Activated CD4-positive, alpha-beta memory T cell treated with anti-CD3 and anti-CD28 coated beads for 36 hours (primary cell): ENCODE data around the gene PAPOLB. TPM values are rescaled to one million over a fixed set of nuclear protein-coding genes. Genes with fewer than 3 reads are reported as not detected.

Experiments
- CTCF ChIA-PET: fragments of 350-600 bp; sonication (Branson Sonifier 250); formaldehyde crosslinking; loops from one replicate; lab custom pipeline; 2021; ENCODE audit warnings: antibody characterized with exemption, inconsistent platforms; lab: Charles Lee
- POLR2A ChIA-PET: fragments of 350-600 bp; sonication (Branson Sonifier 250); formaldehyde crosslinking; loops from one replicate; lab custom pipeline; 2021; ENCODE audit warnings: antibody characterized with exemption; lab: Charles Lee
- DNase-seq: peaks from one replicate; pipeline ENCODE4 v3.0.0-alpha.2; 2020
- H3K27ac Mint-ChIP-seq: one replicate; pipeline ENCODE4 v1.8.0; 2021; ENCODE audit warnings: mixed read lengths
- H3K27me3 Mint-ChIP-seq: one replicate; pipeline ENCODE4 v1.8.0; 2021; ENCODE audit warnings: mixed read lengths
- H3K36me3 Mint-ChIP-seq: one replicate; pipeline ENCODE4 v1.8.0; 2021; ENCODE audit warnings: mixed read lengths
- H3K4me1 Mint-ChIP-seq: one replicate; pipeline ENCODE4 v1.8.0; 2021; ENCODE audit warnings: low read depth, mixed read lengths
- H3K4me3 Mint-ChIP-seq: one replicate; pipeline ENCODE4 v1.8.0; 2021; ENCODE audit warnings: mild to moderate bottlenecking, mixed read lengths
- H3K9me3 Mint-ChIP-seq: one replicate; pipeline ENCODE4 v1.8.0; 2021; ENCODE audit warnings: mixed read lengths
- intact Hi-C: fragments of 100-400 bp; cut with micrococcal nuclease; formaldehyde crosslinking; loops from one replicate; pipeline ENCODE4 v1.15.1; 2023
- total RNA-seq, 2 experiments: library from RNA; stranded (reverse); gene quantifications; one replicate each; pipeline ENCODE4 v1.2.3, GENCODE V29; 2021

The PAPOLB gene
- total RNA-seq, 2 experiments from 2014 or later, result not detected

- Mint-ChIP-seq H3K4me1 (peaks cover 3% of the 10 kb centered on the region), H3K27ac (no peak overlapping the region), H3K9me3 (peaks cover 4% of the 10 kb centered on the region), H3K36me3 (no peaks in the 10 kb centered on the region), H3K27me3 (peaks cover 13% of the 10 kb centered on the region), H3K4me3 (no peak overlapping the region)
- DNase-seq, result no peak
- POLR2A ChIA-PET, result no interaction called here
- CTCF ChIA-PET, result no interaction called here
- intact Hi-C loops, result no loop called here
Observed at GRCh38 chr7:4854916-4855315, 6.9 kb downstream of the PAPOLB start.

GRCh38 chr7:4851459-4852422 is 10.1 kb downstream of the PAPOLB start:
- H3K27ac Mint-ChIP-seq, result no peak overlapping the region
- no peak overlapping the region for H3K4me3 Mint-ChIP-seq
- ChIA-PET CTCF (no interaction called here), POLR2A (no interaction called here)
- H3K36me3 Mint-ChIP-seq, result no peaks in the 10 kb centered on the region
- no peak for DNase-seq
- intact Hi-C loops, result no loop called here
- no peaks in the 10 kb centered on the region for H3K27me3 Mint-ChIP-seq
- peaks cover 4% of the 10 kb centered on the region for H3K9me3 Mint-ChIP-seq
- peaks cover 3% of the 10 kb centered on the region for H3K4me1 Mint-ChIP-seq

GRCh38 chr7:4850262-4850795 is 11.5 kb downstream of the PAPOLB start:
- Mint-ChIP-seq H3K4me1 (peaks cover 3% of the 10 kb centered on the region), H3K9me3 (peaks cover 4% of the 10 kb centered on the region), H3K4me3 (no peak overlapping the region), H3K27me3 (peaks cover 1% of the 10 kb centered on the region), H3K27ac (no peak overlapping the region), H3K36me3 (no peaks in the 10 kb centered on the region)
- POLR2A ChIA-PET, result no interaction called here
- no peak for DNase-seq
- CTCF ChIA-PET, result interaction anchor here (0.7 to 1.3 kb wide), 3 partner anchors 33 to 236 kb away, joined by 3 to 4 read pairs (median 3); partner anchors contain the start of gene RADIL
- intact Hi-C loops, result no loop called here

- intact Hi-C loops, result loop anchor here (1.0 kb wide), 1 partner anchor 34 kb away; the partner anchor contains the start of gene RADIL
- Mint-ChIP-seq H3K4me3 (no peak overlapping the region), H3K36me3 (no peaks in the 10 kb centered on the region), H3K4me1 (peaks cover 3% of the 10 kb centered on the region), H3K27me3 (peaks cover 2% of the 10 kb centered on the region), H3K27ac (no peak overlapping the region), H3K9me3 (peaks cover 4% of the 10 kb centered on the region)
- peak; percentile 37 for DNase-seq
- CTCF ChIA-PET, result interaction anchor here (0.7 to 1.3 kb wide), 3 partner anchors 35 to 235 kb away, joined by 3 to 5 read pairs (median 3); partner anchors contain the start of gene RADIL
- POLR2A ChIA-PET, result no interaction called here
Observed at GRCh38 chr7:4849390-4849789, 12.4 kb downstream of the PAPOLB start.

- POLR2A ChIA-PET, result no interaction called here
- CTCF ChIA-PET, result interaction anchor here (0.7 kb wide), 1 partner anchor 38 kb away, joined by 3 read pairs; the partner anchor contains the start of gene RADIL
- Mint-ChIP-seq H3K4me3 (no peak overlapping the region), H3K4me1 (no peaks in the 10 kb centered on the region), H3K27me3 (peaks cover 5% of the 10 kb centered on the region), H3K36me3 (no peaks in the 10 kb centered on the region), H3K9me3 (no peaks in the 10 kb centered on the region), H3K27ac (no peak overlapping the region)
- no peak for DNase-seq
- intact Hi-C loops, result no loop called here
Observed at GRCh38 chr7:4845740-4846142, 16.1 kb downstream of the PAPOLB start.

- CTCF ChIA-PET, result no interaction called here
- no peak overlapping the region for H3K27ac Mint-ChIP-seq
- POLR2A ChIA-PET, result interaction anchor here (0.6 to 0.7 kb wide), 2 partner anchors 73 to 136 kb away, joined by 3 to 6 read pairs; no protein-coding TSS in a partner anchor
- H3K4me3 Mint-ChIP-seq, result no peak overlapping the region
- no peaks in the 10 kb centered on the region for H3K36me3 Mint-ChIP-seq
- DNase-seq, result no peak
- H3K27me3 Mint-ChIP-seq, result peaks cover 5% of the 10 kb centered on the region
- H3K9me3 Mint-ChIP-seq, result no peaks in the 10 kb centered on the region
- intact Hi-C loops, result no loop called here
- H3K4me1 Mint-ChIP-seq, result no peaks in the 10 kb centered on the region
Observed at GRCh38 chr7:4842319-4843064, 19.3 kb downstream of the PAPOLB start.

GRCh38 chr7:4841836-4842235 is 20.0 kb downstream of the PAPOLB start:
- H3K27me3 Mint-ChIP-seq, result peaks cover 5% of the 10 kb centered on the region
- no peaks in the 10 kb centered on the region for H3K9me3 Mint-ChIP-seq
- no peaks in the 10 kb centered on the region for H3K36me3 Mint-ChIP-seq
- POLR2A ChIA-PET, result interaction anchor here (0.6 kb wide), 1 partner anchor 137 kb away, joined by 3 read pairs; no protein-coding TSS in a partner anchor
- no peak overlapping the region for H3K27ac Mint-ChIP-seq
- intact Hi-C loops, result no loop called here
- CTCF ChIA-PET, result no interaction called here
- no peak overlapping the region for H3K4me3 Mint-ChIP-seq
- no peaks in the 10 kb centered on the region for H3K4me1 Mint-ChIP-seq
- DNase-seq, result no peak

GRCh38 chr7:4841007-4841784 is 20.6 kb downstream of the PAPOLB start:
- peaks cover 5% of the 10 kb centered on the region for H3K27me3 Mint-ChIP-seq
- no peak for DNase-seq
- intact Hi-C loops, result no loop called here
- ChIA-PET CTCF (no interaction called here), POLR2A (no interaction called here)
- H3K36me3 Mint-ChIP-seq, result no peaks in the 10 kb centered on the region
- H3K9me3 Mint-ChIP-seq, result no peaks in the 10 kb centered on the region
- H3K4me1 Mint-ChIP-seq, result no peaks in the 10 kb centered on the region
- H3K4me3 Mint-ChIP-seq, result no peak overlapping the region
- no peak overlapping the region for H3K27ac Mint-ChIP-seq

GRCh38 chr7:4840079-4840501 is 21.7 kb downstream of the PAPOLB start:
- CTCF ChIA-PET, result interaction anchor here (0.6 kb wide), 1 partner anchor 45 kb away, joined by 3 read pairs; no protein-coding TSS in a partner anchor
- DNase-seq, result no peak

GRCh38 chr7:4838626-4839334 is 23.1 kb downstream of the PAPOLB start:
- Mint-ChIP-seq H3K9me3 (no peaks in the 10 kb centered on the region), H3K36me3 (no peaks in the 10 kb centered on the region), H3K4me3 (no peak overlapping the region), H3K27me3 (peaks cover 3% of the 10 kb centered on the region), H3K27ac (no peak overlapping the region), H3K4me1 (no peaks in the 10 kb centered on the region)
- intact Hi-C loops, result loop anchor here (10.0 kb wide), 1 partner anchor 246 kb away; no protein-coding TSS in a partner anchor
- no peak for DNase-seq
- POLR2A ChIA-PET, result no interaction called here
- CTCF ChIA-PET, result no interaction called here

More at GRCh38 chr7:4840079-4840501, 21.7 kb downstream of the PAPOLB start:
- no peaks in the 10 kb centered on the region for H3K9me3 Mint-ChIP-seq
- intact Hi-C loops, result no loop called here
- peaks cover 3% of the 10 kb centered on the region for H3K27me3 Mint-ChIP-seq
- H3K4me3 Mint-ChIP-seq, result no peak overlapping the region
- POLR2A ChIA-PET, result no interaction called here
- no peak overlapping the region for H3K27ac Mint-ChIP-seq
- H3K36me3 Mint-ChIP-seq, result no peaks in the 10 kb centered on the region
- no peaks in the 10 kb centered on the region for H3K4me1 Mint-ChIP-seq
